Activated naive CD4-positive, alpha-beta T cell treated with anti-CD3 and anti-CD28 coated beads, Interleukin-2, amount 50 U/mL, for 72 hours (primary cell): ENCODE measurements around the gene DNASE1L3. TPM values are rescaled to one million over a fixed set of nuclear protein-coding genes. Genes with fewer than 3 reads are reported as not detected.
"Not testable (repeated sequence)": the region's sequence is repeated elsewhere in the genome, so short reads cannot be mapped to it uniquely, and the experiment has no call there.

Experiments
- ATAC-seq, 2 donors: fragments of 150-1000 bp; cut with Tn5 transposase; 2 replicates each; pipeline ENCODE4 v1.10.0; 2021; ENCODE audit warnings: mild to moderate bottlenecking in 2 of 2, moderate library complexity in 2 of 2
- DNase-seq, 2 donors: peaks; one replicate each; pipeline ENCODE4 v3.0.0; 2021 to 2022; ENCODE audit warnings: low spot score in 2 of 2
- H3K27ac Mint-ChIP-seq, 2 donors: one replicate each; pipeline ENCODE4 v1.8.0; 2022; ENCODE audit warnings: mild to moderate bottlenecking in 2 of 2, mixed read lengths in 2 of 2
- H3K36me3 Mint-ChIP-seq, 2 donors: one replicate each; pipeline ENCODE4 v1.8.0; 2022; ENCODE audit warnings: mixed read lengths in 2 of 2
- H3K9me3 Mint-ChIP-seq, 2 donors: one replicate each; pipeline ENCODE4 v1.8.0; 2022; ENCODE audit warnings: mixed read lengths in 2 of 2
- total RNA-seq, 2 donors: library from RNA; stranded (reverse); gene quantifications; one replicate each; pipeline ENCODE4 v1.2.3, GENCODE V29; 2022

The DNASE1L3 gene
- not detected for total RNA-seq

DNA sequence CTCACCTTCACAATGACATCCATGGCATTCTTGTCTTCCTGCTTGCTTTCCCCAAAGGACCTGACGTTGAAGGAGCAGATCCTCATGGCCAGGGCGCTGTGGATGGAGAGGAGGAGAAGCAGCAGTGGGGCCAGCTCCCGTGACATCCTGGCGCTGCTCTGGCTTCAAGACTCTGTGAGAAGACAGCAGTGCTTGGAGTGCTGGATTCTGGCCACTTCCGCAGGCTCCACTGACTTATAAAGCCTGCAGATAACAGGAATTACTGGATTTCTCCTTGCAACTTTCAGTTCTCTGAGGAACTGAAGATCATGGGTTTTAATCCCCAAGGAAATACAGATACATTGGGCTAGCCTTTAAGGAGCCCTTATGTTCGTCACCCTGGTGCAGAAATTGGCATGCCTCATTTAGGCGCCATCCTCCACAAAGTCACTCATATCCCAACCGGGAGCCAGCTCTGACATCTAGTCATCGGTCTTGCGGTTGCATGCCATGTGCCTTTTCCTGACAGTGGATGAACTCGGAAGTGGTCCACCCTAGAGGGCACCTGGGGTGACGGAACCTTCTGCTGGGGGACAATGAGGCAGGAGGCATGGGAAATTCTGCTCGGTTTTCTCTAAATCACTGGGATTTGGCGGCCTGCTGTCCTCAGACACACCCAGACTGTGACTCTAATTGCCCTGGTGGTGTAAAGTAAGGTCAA lies at the start of gene DNASE1L3:
Gene DNASE1L3, minus strand, starts transcription at position 212 of the 700 bp plus-strand sequence. Its CDS starts 66 bp downstream, at position 146.
- no peak within 1 kb of the TSS for H3K27ac Mint-ChIP-seq
- no peaks in the 10 kb centered on the region for H3K36me3 Mint-ChIP-seq
- DNase-seq (no peak), ATAC-seq (no peak)
- H3K9me3 Mint-ChIP-seq: no peaks in the 10 kb centered on the region

DNA sequence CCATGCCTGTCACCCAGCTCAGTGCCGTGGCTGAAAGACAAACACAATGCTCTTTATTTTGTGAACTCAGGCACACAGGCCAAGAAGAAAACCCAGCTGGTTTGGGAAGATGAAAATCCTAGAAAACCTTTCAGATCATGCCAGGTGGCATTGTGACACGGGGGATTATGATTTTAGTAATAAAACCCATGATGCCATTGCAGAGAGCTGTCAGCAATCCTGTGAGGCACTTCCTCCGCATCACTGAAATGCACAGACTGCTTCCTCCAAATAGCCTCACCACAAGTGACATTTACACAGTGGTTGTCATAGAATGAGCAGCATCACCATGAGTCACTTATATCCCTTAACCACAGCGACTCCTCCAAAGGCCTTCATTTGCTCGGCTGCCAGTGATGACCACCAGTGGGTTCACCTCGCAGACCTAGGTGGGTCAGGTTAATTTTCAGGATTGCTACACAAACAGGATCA lies 49.5 kb upstream of the DNASE1L3 start:
- Mint-ChIP-seq H3K9me3 (no peaks in the 10 kb centered on the region), H3K27ac (no peak overlapping the region), H3K36me3 (no peaks in the 10 kb centered on the region)

DNA sequence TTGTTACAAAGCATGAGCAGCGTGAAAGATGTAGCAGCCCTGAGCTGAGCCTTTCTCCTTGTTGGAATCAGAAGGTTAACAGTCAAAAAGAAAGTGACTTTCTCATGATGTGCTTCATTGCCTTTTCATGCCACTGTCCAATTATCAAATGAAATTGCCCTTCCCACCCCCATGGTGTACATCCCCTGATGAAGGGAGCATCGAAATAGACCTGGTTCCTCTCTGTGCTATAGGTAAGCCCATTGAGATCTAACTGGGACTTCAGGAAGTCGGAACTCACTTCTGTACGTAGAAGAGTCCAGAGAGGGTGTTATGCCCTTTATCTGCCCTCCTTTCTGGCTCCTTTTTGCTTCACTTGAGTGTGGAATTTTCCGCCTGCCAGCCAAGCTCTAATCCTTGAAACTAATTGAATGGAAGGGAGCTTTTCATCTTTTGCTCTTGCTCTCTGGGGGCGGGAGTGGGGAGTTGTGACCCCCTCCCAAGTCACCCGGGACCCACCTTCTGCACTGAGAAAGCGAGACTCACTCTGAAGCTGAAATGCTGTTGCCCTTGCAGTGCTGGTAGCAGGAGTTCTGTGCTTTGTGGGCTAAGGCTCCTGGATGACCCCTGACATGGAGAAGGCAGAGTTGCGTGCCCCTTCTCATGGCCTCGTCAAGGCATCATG lies 47.8 kb upstream of the DNASE1L3 start:
- Mint-ChIP-seq H3K9me3 (no peaks in the 10 kb centered on the region), H3K27ac (peak overlapping the region in 1 of 2 donors; percentile 7), H3K36me3 (no peaks in the 10 kb centered on the region)
- ATAC-seq: no peak
- no peak for DNase-seq

More for the DNA sequence above, 49.5 kb upstream of the DNASE1L3 start:
- DNase-seq: no peak
- ATAC-seq: peak; percentile 76 to 95

- Mint-ChIP-seq H3K36me3 (no peaks in the 10 kb centered on the region), H3K9me3 (no peaks in the 10 kb centered on the region), H3K27ac (no peak overlapping the region)
- no peak for ATAC-seq
- no peak for DNase-seq
Measured at GRCh38 chr3:58256511-58256910, 45.7 kb upstream of the DNASE1L3 start.

GRCh38 chr3:58256061-58256460 lies 45.3 kb upstream of the DNASE1L3 start:
- ATAC-seq (no peak), DNase-seq (no peak)
- Mint-ChIP-seq H3K36me3 (no peaks in the 10 kb centered on the region), H3K27ac (no peak overlapping the region), H3K9me3 (no peaks in the 10 kb centered on the region)

GRCh38 chr3:58254144-58254543 lies 43.4 kb upstream of the DNASE1L3 start:
- H3K9me3 Mint-ChIP-seq: no peaks in the 10 kb centered on the region
- no peaks in the 10 kb centered on the region for H3K36me3 Mint-ChIP-seq
- no peak for ATAC-seq
- DNase-seq: no peak
- H3K27ac Mint-ChIP-seq: no peak overlapping the region

- Mint-ChIP-seq H3K27ac (no peak overlapping the region), H3K36me3 (no peaks in the 10 kb centered on the region), H3K9me3 (no peaks in the 10 kb centered on the region)
- ATAC-seq (no peak), DNase-seq (no peak)
Measured at GRCh38 chr3:58251631-58252035, 40.9 kb upstream of the DNASE1L3 start.

DNA sequence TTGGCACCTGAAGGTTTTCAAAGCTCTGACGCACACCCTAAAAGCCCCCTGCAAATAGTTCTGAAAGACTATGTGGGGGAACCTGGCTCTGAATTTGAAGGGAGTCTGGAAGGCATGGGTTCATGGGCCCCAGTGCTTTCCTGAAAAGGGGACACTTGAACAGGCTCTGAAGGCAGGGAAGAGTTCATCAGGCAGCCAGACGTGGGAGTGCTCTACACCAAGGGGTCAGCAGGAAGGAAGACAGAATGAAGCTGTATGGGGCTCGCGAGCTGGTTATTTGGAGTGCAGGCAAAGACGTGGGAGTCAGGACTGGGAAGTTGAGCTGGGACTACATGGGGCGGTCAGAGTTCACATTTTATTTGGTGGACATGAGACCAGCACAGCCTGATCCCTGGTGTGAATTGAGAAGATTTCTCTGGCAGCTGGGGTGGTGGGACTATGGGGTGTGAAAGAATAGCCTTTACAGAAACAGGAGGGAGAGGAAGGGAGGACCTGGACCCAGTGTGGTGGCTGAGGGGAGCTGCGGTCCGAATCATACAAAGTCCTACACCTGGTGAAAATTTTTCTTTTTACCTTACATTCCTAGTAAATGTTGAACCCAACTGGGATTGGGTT lies 39.4 kb upstream of the DNASE1L3 start:
- H3K36me3 Mint-ChIP-seq: no peaks in the 10 kb centered on the region
- no peak overlapping the region for H3K27ac Mint-ChIP-seq
- DNase-seq: no peak
- no peaks in the 10 kb centered on the region for H3K9me3 Mint-ChIP-seq
- ATAC-seq: no peak

DNA sequence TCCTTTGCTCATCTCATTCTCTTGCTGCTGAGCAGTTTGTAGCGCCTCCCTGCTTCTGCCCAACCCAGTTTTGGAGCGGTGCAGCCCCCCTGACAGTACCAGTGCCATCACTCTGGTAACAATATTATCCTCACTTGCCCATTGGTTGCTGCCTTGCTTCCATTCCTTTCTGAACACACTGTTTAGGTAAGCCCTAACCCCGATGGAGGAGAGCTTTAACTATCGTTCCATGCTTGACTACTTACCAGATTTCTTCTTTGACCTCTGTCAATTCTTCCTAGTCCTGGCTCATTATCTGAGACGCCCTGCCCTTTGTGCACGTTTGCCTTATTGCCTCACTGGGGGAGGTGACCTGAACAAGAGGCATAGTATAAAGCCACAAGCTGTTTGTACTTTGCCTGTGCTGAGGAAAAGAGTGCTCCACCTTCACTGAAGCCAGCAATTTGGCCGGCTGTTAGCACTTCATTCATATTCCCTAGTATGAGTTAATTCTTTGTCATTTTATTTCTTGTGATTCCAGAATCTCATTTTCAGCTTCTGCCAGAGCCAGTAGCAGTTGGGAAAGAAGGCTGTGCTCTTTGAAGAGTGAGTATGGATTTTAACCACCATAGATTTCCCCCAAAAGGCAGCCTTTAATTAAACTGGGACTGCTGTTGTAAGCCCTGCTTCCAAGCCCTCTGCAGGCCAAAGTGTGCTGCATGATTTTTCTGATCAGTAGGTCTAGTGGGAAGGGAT lies 38.8 kb upstream of the DNASE1L3 start:
- Mint-ChIP-seq H3K9me3 (no peaks in the 10 kb centered on the region), H3K36me3 (no peaks in the 10 kb centered on the region), H3K27ac (no peak overlapping the region)
- DNase-seq: no peak
- ATAC-seq: no peak

GRCh38 chr3:58246148-58247047 lies 35.6 kb upstream of the DNASE1L3 start:
- no peak for ATAC-seq

GRCh38 chr3:58243976-58244585 lies 33.3 kb upstream of the DNASE1L3 start:
- Mint-ChIP-seq H3K27ac (no peak overlapping the region), H3K36me3 (no peaks in the 10 kb centered on the region), H3K9me3 (no peaks in the 10 kb centered on the region)
- ATAC-seq: no peak
- no peak for DNase-seq

More at GRCh38 chr3:58246148-58247047, 35.6 kb upstream of the DNASE1L3 start:
- DNase-seq: no peak
- Mint-ChIP-seq H3K36me3 (no peaks in the 10 kb centered on the region), H3K27ac (no peak overlapping the region), H3K9me3 (no peaks in the 10 kb centered on the region)

- not testable (repeated sequence) for H3K27ac Mint-ChIP-seq, H3K36me3 Mint-ChIP-seq, DNase-seq, H3K9me3 Mint-ChIP-seq, ATAC-seq
Measured at GRCh38 chr3:58242860-58243259, 32.1 kb upstream of the DNASE1L3 start.

GRCh38 chr3:58242340-58242739 lies 31.6 kb upstream of the DNASE1L3 start:
- no peaks in the 10 kb centered on the region for H3K36me3 Mint-ChIP-seq
- no peaks in the 10 kb centered on the region for H3K9me3 Mint-ChIP-seq
- ATAC-seq (no peak), DNase-seq (no peak)
- no peak overlapping the region for H3K27ac Mint-ChIP-seq

DNA sequence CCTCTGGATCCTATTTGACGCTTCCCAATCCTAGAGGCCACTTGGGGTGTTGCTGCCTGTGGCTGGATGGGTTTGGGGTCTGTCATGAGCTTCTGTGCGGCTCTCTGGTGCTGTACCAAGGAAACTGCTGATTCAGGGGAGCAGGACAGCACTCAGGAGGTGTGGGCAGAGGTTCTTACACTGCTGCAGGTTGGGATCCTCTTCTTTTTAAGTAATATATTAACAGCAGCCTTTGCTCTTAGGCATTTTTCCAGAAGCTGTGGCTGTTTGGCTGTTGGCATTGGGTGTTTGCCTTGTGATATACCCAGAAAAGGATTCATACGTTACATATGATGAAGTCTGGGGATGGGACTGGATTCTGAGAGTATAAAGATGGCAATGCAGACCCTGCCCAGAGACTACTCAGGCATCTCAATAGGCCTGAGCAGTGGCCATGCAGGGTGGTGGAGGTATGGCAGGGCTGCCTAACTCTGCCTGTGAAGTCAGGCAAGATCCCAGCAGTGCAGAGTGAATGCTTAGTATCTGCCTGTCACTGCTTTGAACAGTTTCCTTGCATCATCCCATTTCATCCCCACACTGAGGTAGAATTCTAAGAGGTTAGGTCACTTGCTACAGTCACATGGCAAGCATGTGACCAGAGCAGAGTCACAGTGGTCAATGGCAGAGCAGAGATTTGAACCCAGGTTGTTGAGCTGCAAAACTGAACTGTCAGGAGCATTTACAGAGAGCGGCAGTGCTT lies 30.7 kb upstream of the DNASE1L3 start:
- Mint-ChIP-seq H3K27ac (no peak overlapping the region), H3K36me3 (no peaks in the 10 kb centered on the region), H3K9me3 (no peaks in the 10 kb centered on the region)
- ATAC-seq (no peak), DNase-seq (no peak)

DNA sequence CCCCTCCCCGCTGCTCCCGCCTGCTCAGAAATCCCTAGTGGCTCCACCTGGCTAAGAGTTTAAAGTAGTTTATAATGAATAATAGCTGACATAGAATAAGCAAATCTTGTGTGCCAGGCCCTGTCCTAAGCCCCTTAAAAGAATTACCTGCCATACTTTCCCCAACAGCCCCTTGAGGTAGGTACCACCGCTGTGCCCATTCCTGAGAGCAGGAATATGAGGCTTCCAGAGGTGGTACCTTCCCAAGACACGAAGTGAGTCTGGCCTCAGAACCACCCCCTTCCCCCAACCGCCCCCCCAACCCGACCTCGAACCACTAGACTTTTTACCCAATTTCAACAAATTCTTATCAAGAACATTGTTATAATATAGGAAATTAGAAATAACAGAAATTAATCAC lies 28.1 kb upstream of the DNASE1L3 start:
- H3K27ac Mint-ChIP-seq: no peak overlapping the region

More for the DNA sequence above, 28.1 kb upstream of the DNASE1L3 start:
- Mint-ChIP-seq H3K36me3 (no peaks in the 10 kb centered on the region), H3K9me3 (no peaks in the 10 kb centered on the region)
- no peak for DNase-seq
- no peak for ATAC-seq
